GM23248 (cell line): ENCODE data around the gene SHROOM2. TPM values are rescaled to one million over a fixed set of nuclear protein-coding genes. Genes with fewer than 3 reads are reported as not detected.

ENCODE experiments used
- DNase-seq: peaks from one replicate; pipeline ENCODE4 v3.0.0-alpha.2; 2015
- H2AFZ ChIP-seq: fragments of 200-600 bp; sonication (generic); 2 replicates; pipeline ENCODE4 v1.6.1; 2016; ENCODE audit warnings: antibody characterized with exemption
- H3F3A ChIP-seq: fragments of 200-600 bp; sonication (generic); 2 replicates; pipeline ENCODE4 v1.6.1; 2016; ENCODE audit warnings: mild to moderate bottlenecking, antibody characterized with exemption, mixed run types; ENCODE audit not compliant: insufficient read depth
- H3K27ac ChIP-seq: fragments of 200-600 bp; sonication (generic); 2 replicates; pipeline ENCODE4 v1.5.1; 2016; ENCODE audit warnings: mild to moderate bottlenecking
- H3K27me3 ChIP-seq: fragments of 200-600 bp; sonication (generic); replicated peaks from 2 replicates; pipeline ENCODE4 v1.6.1; 2016; ENCODE audit warnings: mild to moderate bottlenecking; ENCODE audit not compliant: insufficient read depth
- H3K36me3 ChIP-seq: fragments of 200-600 bp; sonication (generic); 2 replicates; pipeline ENCODE4 v1.6.1; 2016; ENCODE audit warnings: low read depth, mild to moderate bottlenecking
- H3K4me1 ChIP-seq: fragments of 200-600 bp; sonication (generic); 2 replicates; pipeline ENCODE4 v1.6.1; 2016; ENCODE audit warnings: mild to moderate bottlenecking; ENCODE audit not compliant: insufficient read depth
- H3K4me2 ChIP-seq: fragments of 200-600 bp; sonication (generic); one replicate; pipeline ENCODE4 v1.6.1; 2016; ENCODE audit warnings: mild to moderate bottlenecking; ENCODE audit not compliant: unreplicated experiment
- H3K4me3 ChIP-seq: fragments of 200-600 bp; sonication (generic); 2 replicates; pipeline ENCODE4 v1.5.1; 2016; ENCODE audit warnings: mild to moderate bottlenecking
- H3K79me2 ChIP-seq: fragments of 200-600 bp; sonication (generic); 2 replicates; pipeline ENCODE4 v1.6.1; 2016; ENCODE audit warnings: mild to moderate bottlenecking; ENCODE audit not compliant: insufficient read depth
- H3K9ac ChIP-seq: fragments of 200-600 bp; sonication (generic); 2 replicates; pipeline ENCODE4 v1.6.1; 2016; ENCODE audit warnings: mild to moderate bottlenecking
- H3K9me2 ChIP-seq: fragments of 200-600 bp; sonication (generic); 2 replicates; pipeline ENCODE4 v1.6.1; 2016; ENCODE audit warnings: mixed run types, mild to moderate bottlenecking, moderate library complexity; ENCODE audit not compliant: insufficient read depth
- H3K9me3 ChIP-seq: fragments of 200-600 bp; sonication (generic); one replicate; pipeline ENCODE4 v1.6.1; 2017; ENCODE audit warnings: low read depth
- H4K20me1 ChIP-seq: fragments of 200-600 bp; sonication (generic); 2 replicates; pipeline ENCODE4 v1.6.0; 2016; ENCODE audit not compliant: insufficient read depth
- EZH2 ChIP-seq: fragments of 200-600 bp; sonication (generic); IDR thresholded peaks from 2 replicates; pipeline ENCODE4 v1.6.1; 2018; ENCODE audit warnings: antibody characterized with exemption, mild to moderate bottlenecking; ENCODE audit not compliant: insufficient read depth, poor library complexity, severe bottlenecking
- EZH2phosphoT487 ChIP-seq: fragments of 200-600 bp; sonication (generic); IDR thresholded peaks from 2 replicates; pipeline ENCODE4 v1.6.1; 2018; ENCODE audit warnings: antibody characterized with exemption, moderate library complexity, mild to moderate bottlenecking, low read depth; ENCODE audit not compliant: insufficient read depth
- WGBS, 2 experiments: methylation state at CpG; one replicate each; pipeline ENCODE4 v1.1.6; 2015 to 2017; ENCODE audit warnings: low lambda C conversion rate in 2 of 2, low coverage in 1 of 2; ENCODE audit errors: missing lambda C conversion rate in 2 of 2; 5-methylcytosine and 5-hydroxymethylcytosine counted together
- in situ Hi-C: fragments of 300-500 bp; cut with MboI; formaldehyde crosslinking; loops from 2 replicates; pipeline ENCODE4 v1.15.0; 2020
- polyA plus RNA-seq: library from polyadenylated mRNA; unstranded; fragments of >200 nt; fragmentation: Nextera tagmentation; extraction: Ambion mirVana; gene quantifications from 2 replicates; pipeline ENCODE4 v1.2.1, GENCODE V29; 2016
- total RNA-seq: library from RNA; depleted of rRNA; stranded (reverse); fragments of >200 nt; shearing (Covaris generic); gene quantifications from 2 replicates; pipeline ENCODE4 v1.2.3, GENCODE V29; 2014; rRNA removed

SHROOM2 gene
- total RNA-seq: 0.22 and 0.38 TPM in 2 replicates
- 0.63 and 0.68 TPM in 2 replicates for polyA plus RNA-seq

DNA sequence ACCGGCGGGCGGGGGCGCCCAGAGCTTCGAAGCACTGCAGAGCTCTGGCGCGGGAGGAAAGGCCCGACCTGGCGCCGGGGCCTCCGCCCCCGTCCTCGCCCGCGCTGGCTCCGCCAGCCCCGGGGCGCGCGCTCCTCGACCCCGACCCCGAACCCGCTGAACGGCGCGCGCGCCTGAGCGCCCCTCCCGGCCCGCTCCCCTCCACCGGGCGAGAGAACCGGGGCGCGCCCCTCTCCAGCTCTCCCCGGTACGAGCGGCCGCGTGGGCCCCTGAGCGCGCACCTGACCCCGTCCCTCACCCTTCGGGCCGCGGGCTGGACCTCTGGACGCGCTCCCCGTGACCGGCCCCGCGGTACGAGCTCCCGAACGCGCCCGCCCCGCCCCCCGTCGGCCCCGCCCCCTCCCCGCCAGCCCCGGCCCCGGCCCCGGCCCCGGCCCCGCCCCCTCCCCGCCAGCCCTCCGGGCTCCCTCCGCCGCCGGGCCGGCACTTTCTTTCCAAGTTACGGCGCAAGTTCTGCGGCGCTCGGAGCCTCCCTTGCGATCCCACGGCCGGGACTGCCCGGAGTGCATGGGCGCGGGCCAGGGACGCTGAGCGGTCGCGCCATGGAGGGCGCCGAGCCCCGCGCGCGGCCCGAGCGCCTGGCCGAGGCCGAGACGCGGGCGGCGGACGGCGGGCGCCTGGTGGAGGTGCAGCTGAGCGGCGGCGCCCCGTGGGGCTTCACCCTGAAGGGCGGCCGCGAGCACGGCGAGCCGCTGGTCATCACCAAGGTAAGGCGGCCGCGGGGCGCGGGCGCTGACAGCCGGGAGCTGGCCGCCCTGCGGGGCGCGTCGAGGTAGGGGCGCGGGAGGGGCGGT lies at the start of gene SHROOM2:
Gene SHROOM2, plus strand, starts transcription at position 486 of the 854 bp plus-strand sequence. Its CDS starts 117 bp downstream, at position 603.
- H3K4me2 ChIP-seq: no peak within 1 kb of the TSS

GRCh38 chrX:9737363-9737762 lies 48.9 kb upstream of the SHROOM2 start:
- Histone ChIP-seq H3K9me3 (no peaks in the 10 kb centered on the region), H3K4me2 (no peak overlapping the region), H3K79me2 (no peaks in the 10 kb centered on the region), H3K4me3 (no peak overlapping the region), H3K27me3 (no peaks in the 10 kb centered on the region), H3F3A (no peaks in the 10 kb centered on the region), H4K20me1 (no peaks in the 10 kb centered on the region), H3K4me1 (no peaks in the 10 kb centered on the region), H3K9me2 (no peaks in the 10 kb centered on the region), H3K27ac (no peak overlapping the region), H3K9ac (no peak overlapping the region), H3K36me3 (no peaks in the 10 kb centered on the region), H2AFZ (no peak overlapping the region)
- in situ Hi-C loops: no loop called here
- 43 to 45% methylated on average over 7 of the region's 7 CpGs for whole genome bisulfite sequencing, 2 experiments
- TF ChIP-seq EZH2: no peak
- TF ChIP-seq EZH2phosphoT487: no peak
- DNase-seq: no peak

More for the DNA sequence above, at the start of gene SHROOM2:
- H3K4me1 ChIP-seq: no peaks in the 10 kb centered on the region
- no peaks in the 10 kb centered on the region for H3K36me3 ChIP-seq
- no peak within 1 kb of the TSS for H3K27ac ChIP-seq
- H3F3A ChIP-seq: no peaks in the 10 kb centered on the region
- H2AFZ ChIP-seq: no peak within 1 kb of the TSS
- peak; percentile 12 for DNase-seq
- WGBS, 2 experiments: 4% methylated on average over 33 of the region's 132 CpGs; no CpG with 5 or more reads in 1 of the 2 experiments
- no peaks in the 10 kb centered on the region for H3K9me2 ChIP-seq
- H4K20me1 ChIP-seq: no peaks in the 10 kb centered on the region
- in situ Hi-C loops: no loop called here
- H3K9ac ChIP-seq: no peak within 1 kb of the TSS
- TF ChIP-seq EZH2 (no peak), EZH2phosphoT487 (no peak)
- no peaks in the 10 kb centered on the region for H3K79me2 ChIP-seq
- H3K4me3 ChIP-seq: no peak within 1 kb of the TSS
- no peaks in the 10 kb centered on the region for H3K9me3 ChIP-seq
- peaks cover 18% of the 10 kb centered on the region for H3K27me3 ChIP-seq

GRCh38 chrX:9738151-9738550 lies 48.1 kb upstream of the SHROOM2 start:
- no peak overlapping the region for H3K4me2 ChIP-seq
- H3K4me1 ChIP-seq: no peaks in the 10 kb centered on the region
- no peaks in the 10 kb centered on the region for H4K20me1 ChIP-seq
- no peak for DNase-seq
- H3K36me3 ChIP-seq: no peaks in the 10 kb centered on the region
- H3K27me3 ChIP-seq: no peaks in the 10 kb centered on the region
- H3K9ac ChIP-seq: no peak overlapping the region
- H3K27ac ChIP-seq: no peak overlapping the region
- 27 to 30% methylated on average over 3 of the region's 3 CpGs for WGBS, 2 experiments
- H3K4me3 ChIP-seq: no peak overlapping the region
- in situ Hi-C loops: no loop called here
- H3K9me3 ChIP-seq: no peaks in the 10 kb centered on the region
- no peak for TF ChIP-seq EZH2
- no peak for TF ChIP-seq EZH2phosphoT487
- no peaks in the 10 kb centered on the region for H3K9me2 ChIP-seq
- no peaks in the 10 kb centered on the region for H3K79me2 ChIP-seq
- no peak overlapping the region for H2AFZ ChIP-seq
- no peaks in the 10 kb centered on the region for H3F3A ChIP-seq

DNA sequence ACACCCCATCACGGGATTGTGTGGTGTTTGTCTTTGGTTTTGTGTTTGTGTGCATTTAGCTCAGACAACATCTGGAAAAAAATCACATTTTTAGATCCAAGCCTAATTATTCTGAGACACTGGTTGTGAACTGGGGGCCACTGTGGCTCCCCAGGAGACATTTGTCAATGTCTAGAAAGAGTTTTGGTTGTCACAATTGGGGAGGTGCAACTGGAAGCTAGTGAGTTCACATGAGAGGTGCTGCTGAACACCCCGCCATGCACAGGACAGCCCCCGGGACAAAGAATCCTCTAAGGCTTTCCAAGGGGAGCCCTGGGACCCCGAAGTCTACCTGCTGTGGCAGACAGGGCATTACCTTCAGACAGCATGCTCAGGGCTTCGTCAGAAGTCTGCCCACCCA lies 47.1 kb upstream of the SHROOM2 start:
- TF ChIP-seq EZH2phosphoT487 (no peak), EZH2 (no peak)
- in situ Hi-C loops: no loop called here

More for the DNA sequence above, 47.1 kb upstream of the SHROOM2 start:
- no peaks in the 10 kb centered on the region for H3K9me2 ChIP-seq
- no peaks in the 10 kb centered on the region for H3K36me3 ChIP-seq
- no peaks in the 10 kb centered on the region for H3K79me2 ChIP-seq
- H3K9me3 ChIP-seq: no peaks in the 10 kb centered on the region
- DNase-seq: no peak
- H3K27me3 ChIP-seq: no peaks in the 10 kb centered on the region
- H4K20me1 ChIP-seq: no peaks in the 10 kb centered on the region
- no peak overlapping the region for H3K4me2 ChIP-seq
- no peaks in the 10 kb centered on the region for H3K4me1 ChIP-seq
- H3K27ac ChIP-seq: no peak overlapping the region
- no peaks in the 10 kb centered on the region for H3F3A ChIP-seq
- H2AFZ ChIP-seq: no peak overlapping the region
- H3K9ac ChIP-seq: no peak overlapping the region
- 50 to 51% methylated on average over 1 to 5 of the region's 5 CpGs for WGBS, 2 experiments
- H3K4me3 ChIP-seq: no peak overlapping the region
